ENCODE results near the gene PCDH9. TPM values are rescaled to one million over a fixed set of nuclear protein-coding genes. Genes with fewer than 3 reads are reported as not detected.

PCDH9 gene
- total RNA-seq, 1 experiment from 2014 or later: 4.2 TPM

GRCh38 chr13:66301482-66301881 lies 928.7 kb downstream of the PCDH9 start:
- no peaks in the 10 kb centered on the region for H3K27me3 ChIP-seq (ENCODE audit: control insufficient read depth, insufficient read depth, low read length)
- intact Hi-C loops (cut with micrococcal nuclease; ENCODE audit: unreplicated experiment): no loop called here
- no peak overlapping the region; the same call in 1 of the 2 replicates for H3K27ac ChIP-seq (ENCODE audit: low read length)
- in situ Hi-C loops (cut with HindIII; ENCODE audit: low pct_unique_long_range_greater_than_20kb, low sequenced_read_pairs): no loop called here
- CTCF ChIA-PET: no interaction called here
- ATAC-seq (no peak), DNase-seq (ENCODE audit: low read depth, low spot score) (no peak)
- H3K4me3 ChIP-seq (ENCODE audit: low read depth in 2 of 2, low read length in 2 of 2): no peak overlapping the region
- H3K9me3 ChIP-seq (ENCODE audit: control insufficient read depth, insufficient read depth, low read depth, low read length): peaks cover 5% of the 10 kb centered on the region
- POLR2A ChIA-PET: no interaction called here
- H3K4me1 ChIP-seq (ENCODE audit: control insufficient read depth, insufficient read depth, low read length): no peaks in the 10 kb centered on the region
- TF ChIP-seq POLR2AphosphoS5 (IDR thresholded peaks at IDR 0.05; ENCODE audit: low read depth, low read length) (no peak), REST (IDR thresholded peaks at IDR 0.05; ENCODE audit: insufficient read depth in 1 of 2, low read depth in 2 of 2, low read length in 1 of 2) (no peak), TCF7L2 (IDR thresholded peaks at IDR 0.05; ENCODE audit: low read depth, low read length) (no peak), CTCF (IDR thresholded peaks at IDR 0.05) (no peak)
- H3K36me3 ChIP-seq (ENCODE audit: control insufficient read depth, insufficient read depth, low read length): no peaks in the 10 kb centered on the region
- BruUV-seq (replicated peaks): no TSS peak

- no peak overlapping the region for H3K27ac ChIP-seq (ENCODE audit: low read length)
- TF ChIP-seq TCF7L2 (IDR thresholded peaks at IDR 0.05; ENCODE audit: low read depth, low read length) (no peak), SIN3A (IDR thresholded peaks at IDR 0.05; ENCODE audit: borderline replicate concordance, insufficient read depth, low read depth, low read length) (no peak), REST (IDR thresholded peaks at IDR 0.05; ENCODE audit: insufficient read depth in 1 of 2, low read depth in 2 of 2, low read length in 1 of 2) (no peak), POLR2AphosphoS5 (IDR thresholded peaks at IDR 0.05; ENCODE audit: low read depth, low read length) (no peak), CTCF (IDR thresholded peaks at IDR 0.05) (no peak)
- peaks cover 10% of the 10 kb centered on the region for H3K9me3 ChIP-seq (ENCODE audit: control insufficient read depth, insufficient read depth, low read depth, low read length)
- ATAC-seq (no peak), DNase-seq (ENCODE audit: low read depth, low spot score) (no peak)
- no peak overlapping the region for H3K4me3 ChIP-seq (ENCODE audit: low read depth in 2 of 2, low read length in 2 of 2)
- intact Hi-C loops (cut with micrococcal nuclease; ENCODE audit: unreplicated experiment) (no loop called here), in situ Hi-C loops (cut with HindIII; ENCODE audit: low pct_unique_long_range_greater_than_20kb, low sequenced_read_pairs) (no loop called here)
- CTCF ChIA-PET: no interaction called here
- POLR2A ChIA-PET: no interaction called here
- BruUV-seq (replicated peaks): no TSS peak
- no peaks in the 10 kb centered on the region for H3K36me3 ChIP-seq (ENCODE audit: control insufficient read depth, insufficient read depth, low read length)
- no peaks in the 10 kb centered on the region for H3K4me1 ChIP-seq (ENCODE audit: control insufficient read depth, insufficient read depth, low read length)
- no peaks in the 10 kb centered on the region for H3K27me3 ChIP-seq (ENCODE audit: control insufficient read depth, insufficient read depth, low read length)
These were observed 929.1 kb downstream of the PCDH9 start for GRCh38 chr13:66301006-66301405.
